Neuronal stem cell (in vitro differentiated cells): Measurements from ENCODE around the gene OR6B1. TPM values are rescaled to one million over a fixed set of nuclear protein-coding genes. Genes with fewer than 3 reads are reported as not detected.

Experiments
- DNase-seq: peaks from one replicate; pipeline ENCODE4 v3.0.0-alpha.2; 2013; ENCODE audit warnings: low spot score
- H2AFZ ChIP-seq: one replicate; pipeline ENCODE4 v1.6.1; 2013; ENCODE audit warnings: mild to moderate bottlenecking, low read length, inconsistent platforms
- H2AK5ac ChIP-seq: 2 replicates; pipeline ENCODE4 v1.6.1; 2013; ENCODE audit warnings: low read depth, mild to moderate bottlenecking, inconsistent platforms, low read length, moderate library complexity, mixed read lengths
- H2BK120ac ChIP-seq: 2 replicates; pipeline ENCODE4 v1.6.1; 2013; ENCODE audit warnings: low read depth, mild to moderate bottlenecking, inconsistent platforms, low read length, moderate library complexity, mixed read lengths
- H2BK12ac ChIP-seq: one replicate; pipeline ENCODE4 v1.6.1; 2013; ENCODE audit warnings: low read length, inconsistent platforms
- H2BK15ac ChIP-seq: 2 replicates; pipeline ENCODE4 v1.6.1; 2013; ENCODE audit warnings: mild to moderate bottlenecking, low read length, inconsistent platforms, mixed read lengths
- H2BK5ac ChIP-seq: one replicate; pipeline ENCODE4 v1.6.1; 2013; ENCODE audit warnings: inconsistent platforms, mild to moderate bottlenecking, low read length, moderate library complexity
- H3K14ac ChIP-seq: one replicate; pipeline ENCODE4 v1.6.1; 2013; ENCODE audit warnings: low read length, inconsistent platforms
- H3K18ac ChIP-seq: 2 replicates; pipeline ENCODE4 v1.6.1; 2013; ENCODE audit warnings: low read length, inconsistent platforms
- H3K23ac ChIP-seq: 2 replicates; pipeline ENCODE4 v1.6.1; 2013; ENCODE audit warnings: low read depth, mild to moderate bottlenecking, mixed read lengths, low read length, inconsistent platforms; ENCODE audit not compliant: poor library complexity
- H3K27ac ChIP-seq: replicated peaks from 3 replicates; pipeline ENCODE4 v1.5.1; 2013; ENCODE audit warnings: low read length, inconsistent platforms
- H3K27me3 ChIP-seq, 3 experiments: 2 replicates each; pipeline ENCODE4 v1.6.1; 2013; ENCODE audit warnings: low read length in 3 of 3, mild to moderate bottlenecking in 2 of 3, inconsistent platforms in 1 of 3, low read depth in 1 of 3, mixed read lengths in 1 of 3, moderate library complexity in 1 of 3; ENCODE audit not compliant: control insufficient read depth in 3 of 3, insufficient read depth in 3 of 3
- H3K36me3 ChIP-seq, 2 donors: replicated peaks in 1 of 2; 2 replicates each; pipeline ENCODE4 v1.6.1; 2013; ENCODE audit warnings: low read length in 2 of 2; ENCODE audit not compliant: control insufficient read depth in 2 of 2, insufficient read depth in 2 of 2
- H3K4ac ChIP-seq: 2 replicates; pipeline ENCODE4 v1.6.1; 2013; ENCODE audit warnings: inconsistent platforms, mild to moderate bottlenecking, low read length, moderate library complexity
- H3K4me1 ChIP-seq, 2 donors: 1 replicate in 1 of 2; 2 replicates in 1 of 2; pipeline ENCODE4 v1.6.1; 2013; ENCODE audit warnings: low read length in 2 of 2, low read depth in 1 of 2; ENCODE audit not compliant: control insufficient read depth in 2 of 2, insufficient read depth in 1 of 2
- H3K4me2 ChIP-seq: one replicate; pipeline ENCODE4 v1.6.1; 2013; ENCODE audit warnings: mild to moderate bottlenecking, low read length, inconsistent platforms; ENCODE audit not compliant: insufficient read depth, poor library complexity, severe bottlenecking
- H3K4me3 ChIP-seq, 2 donors: 2 replicates each; pipeline ENCODE4 v1.5.1; 2013; ENCODE audit warnings: low read length in 2 of 2, mild to moderate bottlenecking in 2 of 2, inconsistent platforms in 1 of 2, moderate library complexity in 1 of 2
- H3K79me1 ChIP-seq: one replicate; pipeline ENCODE4 v1.6.1; 2013; ENCODE audit warnings: low read depth, mild to moderate bottlenecking, inconsistent platforms, low read length, moderate library complexity
- H3K9ac ChIP-seq: one replicate; pipeline ENCODE4 v1.6.1; 2013; ENCODE audit warnings: mild to moderate bottlenecking, low read depth, low read length, inconsistent platforms; ENCODE audit not compliant: poor library complexity
- H3K9me3 ChIP-seq, 2 donors: replicated peaks in 1 of 2; 2 replicates each; pipeline versions ENCODE3 to v1.6.1; 2013; ENCODE audit warnings: low read length in 2 of 2, mild to moderate bottlenecking in 2 of 2, inconsistent platforms in 1 of 2, low read depth in 1 of 2, mixed read lengths in 1 of 2, moderate library complexity in 1 of 2; ENCODE audit not compliant: control insufficient read depth in 2 of 2, insufficient read depth in 1 of 2
- H4K8ac ChIP-seq: one replicate; pipeline ENCODE4 v1.6.1; 2013; ENCODE audit warnings: low read depth, mild to moderate bottlenecking, inconsistent platforms, low read length, moderate library complexity
- H4K91ac ChIP-seq: one replicate; pipeline ENCODE4 v1.6.1; 2013; ENCODE audit warnings: low read length, low read depth, mild to moderate bottlenecking, inconsistent platforms; ENCODE audit not compliant: poor library complexity
- WGBS, 2 donors: extraction: QIAGEN DNeasy Blood & Tissue Kit; methylation state at CpG; one replicate each; pipeline ENCODE4 v1.1.7; 2013; ENCODE audit warnings: missing lambda C conversion rate in 2 of 2, mixed read lengths in 1 of 2; ENCODE audit not compliant: insufficient read length in 2 of 2, insufficient replicate concordance in 1 of 2; ENCODE audit errors: extremely low coverage in 2 of 2; 5-methylcytosine and 5-hydroxymethylcytosine counted together
- polyA plus RNA-seq, 2 experiments: library from polyadenylated mRNA; stranded (reverse); fragments of 200-250 nt; gene quantifications; one replicate each; pipeline ENCODE4 v1.2.3, GENCODE V29; 2013

OR6B1 gene
- not detected for polyA plus RNA-seq (2013, experiment 1 of 2)
- polyA plus RNA-seq (2013, experiment 2 of 2), result not detected

DNA sequence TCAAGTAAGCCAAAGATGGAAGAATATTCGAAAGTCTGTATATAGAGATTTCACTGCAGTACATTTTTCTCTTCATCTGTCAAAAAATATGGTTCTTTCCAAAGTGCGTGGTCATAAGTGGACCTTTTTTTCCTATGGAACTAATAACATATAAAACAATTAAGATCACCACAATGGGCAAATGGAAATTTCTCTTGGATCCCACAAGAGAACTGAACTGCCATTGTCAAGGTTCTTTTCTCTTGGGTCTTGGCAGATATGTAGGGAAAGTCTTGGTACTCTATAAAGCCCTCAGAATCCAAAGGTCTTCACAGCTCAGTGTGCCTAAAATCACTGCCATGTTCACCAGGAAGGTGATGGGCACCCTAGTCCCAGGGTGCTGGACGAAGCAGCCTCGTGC lies at the start of gene OR6B1:
OR6B1 (plus strand) TSS at position 301 of the 400 bp plus-strand sequence. CDS start 3,677 bp downstream, outside the sequence.
- Histone ChIP-seq H3K36me3 (no peaks in the 10 kb centered on the region), H2BK5ac (no peak within 1 kb of the TSS), H3K4me1 (no peaks in the 10 kb centered on the region), H3K4ac (no peak within 1 kb of the TSS), H2AK5ac (no peak within 1 kb of the TSS), H3K27ac (no peak within 1 kb of the TSS), H3K14ac (no peak within 1 kb of the TSS), H3K9me3 (no peaks in the 10 kb centered on the region), H2BK15ac (no peak within 1 kb of the TSS), H3K9ac (no peak within 1 kb of the TSS), H3K27me3 (no peaks in the 10 kb centered on the region), H3K18ac (no peak within 1 kb of the TSS), H3K4me2 (no peak within 1 kb of the TSS), H2AFZ (no peak within 1 kb of the TSS), H3K4me3 (no peak within 1 kb of the TSS), H2BK12ac (no peak within 1 kb of the TSS), H2BK120ac (no peak within 1 kb of the TSS), H4K8ac (no peak within 1 kb of the TSS), H3K23ac (no peak within 1 kb of the TSS), H3K79me1 (no peaks in the 10 kb centered on the region), H4K91ac (no peak within 1 kb of the TSS)
- DNase-seq, result no peak
- no CpG with 5 or more reads among the region's 4 CpGs for WGBS, 2 donors

DNA sequence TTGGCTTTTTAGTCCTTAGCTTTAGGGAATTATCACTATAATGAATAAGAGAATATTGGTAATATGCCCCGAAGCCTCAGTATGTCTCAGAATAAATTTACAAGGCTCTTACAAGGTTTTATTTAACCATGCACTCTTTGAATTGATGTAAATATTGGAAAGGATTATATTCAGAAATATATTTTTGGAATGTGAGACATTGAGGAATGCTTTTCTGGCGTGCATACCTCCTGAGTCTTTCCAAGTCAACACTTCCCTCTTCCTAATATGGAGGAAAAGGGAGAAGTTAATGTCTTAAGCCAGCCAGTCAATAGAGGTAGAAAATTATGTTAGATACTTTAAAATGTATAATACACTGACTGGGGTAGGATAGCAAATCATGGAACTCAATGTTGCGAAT lies 46.7 kb upstream of the OR6B1 start:
- Histone ChIP-seq H2AFZ (no peak overlapping the region), H3K36me3 (no peaks in the 10 kb centered on the region), H3K27ac (no peak overlapping the region), H2AK5ac (no peak overlapping the region), H2BK15ac (no peak overlapping the region), H3K4ac (no peak overlapping the region), H3K79me1 (no peaks in the 10 kb centered on the region), H3K18ac (no peak overlapping the region), H3K27me3 (no peaks in the 10 kb centered on the region), H4K8ac (no peak overlapping the region), H3K4me2 (no peak overlapping the region), H3K4me3 (no peak overlapping the region), H2BK12ac (no peak overlapping the region), H3K4me1 (peaks cover 0 to under 1% of the 10 kb centered on the region in 2 donors), H2BK5ac (no peak overlapping the region), H3K9ac (no peak overlapping the region), H4K91ac (no peak overlapping the region), H3K14ac (no peak overlapping the region), H2BK120ac (no peak overlapping the region), H3K9me3 (no peaks in the 10 kb centered on the region), H3K23ac (no peak overlapping the region)
- WGBS, 2 donors, result no CpG with 5 or more reads among the region's 3 CpGs
- no peak for DNase-seq

GRCh38 chr7:143954135-143954534 lies 46.0 kb upstream of the OR6B1 start:
- H3K79me1 ChIP-seq, result no peaks in the 10 kb centered on the region
- H4K91ac ChIP-seq, result no peak overlapping the region
- H2AFZ ChIP-seq, result no peak overlapping the region
- no peak overlapping the region for H2BK15ac ChIP-seq
- no peak overlapping the region for H3K4me2 ChIP-seq
- H3K27me3 ChIP-seq, result no peaks in the 10 kb centered on the region
- no peak overlapping the region for H3K18ac ChIP-seq
- H2AK5ac ChIP-seq, result no peak overlapping the region
- H2BK12ac ChIP-seq, result no peak overlapping the region
- peaks cover 0 to 2% of the 10 kb centered on the region in 2 donors for H3K4me1 ChIP-seq
- H4K8ac ChIP-seq, result no peak overlapping the region
- no peak overlapping the region for H3K27ac ChIP-seq
- H3K4ac ChIP-seq, result no peak overlapping the region
- no peak overlapping the region for H3K14ac ChIP-seq
- DNase-seq, result no peak
- no peak overlapping the region for H3K9ac ChIP-seq
- no peak overlapping the region for H2BK5ac ChIP-seq
- H3K23ac ChIP-seq, result no peak overlapping the region
- no peak overlapping the region for H3K4me3 ChIP-seq
- no CpG with 5 or more reads among the region's 2 CpGs for WGBS, 2 donors
- H3K9me3 ChIP-seq, result no peaks in the 10 kb centered on the region
- no peaks in the 10 kb centered on the region for H3K36me3 ChIP-seq
- H2BK120ac ChIP-seq, result no peak overlapping the region

DNA sequence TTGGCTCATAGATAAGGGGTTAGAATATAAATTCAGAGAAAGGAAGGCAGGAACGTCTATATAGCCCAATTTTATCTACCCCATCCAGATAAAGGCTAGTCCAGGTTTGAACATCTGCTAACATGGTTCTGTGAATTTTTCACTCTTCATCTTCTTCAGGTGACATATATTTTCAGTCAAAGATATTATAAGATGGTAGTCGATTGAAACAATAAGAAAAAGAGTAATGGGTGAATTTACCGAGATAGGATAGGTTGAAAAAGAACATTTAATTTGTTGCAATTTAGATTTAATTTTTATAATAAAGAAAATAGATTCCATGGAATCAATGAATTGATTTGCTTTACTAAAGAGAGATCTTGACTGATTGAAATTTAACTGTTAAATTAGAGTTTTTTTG lies 45.6 kb upstream of the OR6B1 start, which contains the start of gene OR2F1:
OR2F1 (plus strand) TSS at position 301 of the 400 bp plus-strand sequence. CDS start 5,127 bp downstream, outside the sequence.
- Histone ChIP-seq H2AFZ (no peak within 1 kb of the TSS), H3K27me3 (no peaks in the 10 kb centered on the region), H3K4me3 (no peak within 1 kb of the TSS), H3K9me3 (no peaks in the 10 kb centered on the region), H4K91ac (no peak within 1 kb of the TSS), H4K8ac (no peak within 1 kb of the TSS), H3K79me1 (no peaks in the 10 kb centered on the region), H2BK15ac (no peak within 1 kb of the TSS), H3K4me2 (no peak within 1 kb of the TSS), H2AK5ac (no peak within 1 kb of the TSS), H3K4me1 (peaks cover 0 to 2% of the 10 kb centered on the region in 2 donors), H2BK5ac (no peak within 1 kb of the TSS), H3K9ac (no peak within 1 kb of the TSS), H3K36me3 (no peaks in the 10 kb centered on the region), H2BK12ac (no peak within 1 kb of the TSS), H3K27ac (no peak within 1 kb of the TSS), H3K18ac (no peak within 1 kb of the TSS), H2BK120ac (no peak within 1 kb of the TSS), H3K23ac (no peak within 1 kb of the TSS), H3K4ac (no peak within 1 kb of the TSS), H3K14ac (no peak within 1 kb of the TSS)
- 100% methylated on average over 1 of the region's 3 CpGs; no CpG with 5 or more reads in 1 of the 2 donors for WGBS, 2 donors
- no peak for DNase-seq
